Mesothelial cell of epicardium (in vitro differentiated cells): ENCODE data around the gene CEP112. TPM values are rescaled to one million over a fixed set of nuclear protein-coding genes. Genes with fewer than 3 reads are reported as not detected.
"Not testable (repeated sequence)": the region's sequence is repeated elsewhere in the genome, so short reads cannot be mapped to it uniquely, and the experiment has no call there.

Source experiments
- DNase-seq, 2 experiments: peaks; one replicate each; pipeline ENCODE4 v3.0.0; 2021; ENCODE audit warnings: low spot score in 2 of 2; ENCODE audit not compliant: unreplicated experiment in 2 of 2
- H3K27ac Mint-ChIP-seq: 2 replicates; pipeline ENCODE4 v1.8.0; 2021; ENCODE audit warnings: mixed read lengths
- H3K27me3 Mint-ChIP-seq: 2 replicates; pipeline ENCODE4 v1.8.0; 2021; ENCODE audit warnings: low read depth, mixed read lengths
- H3K36me3 Mint-ChIP-seq: 2 replicates; pipeline ENCODE4 v1.8.0; 2021; ENCODE audit warnings: mixed read lengths
- H3K4me1 Mint-ChIP-seq: 2 replicates; pipeline ENCODE4 v1.8.0; 2021; ENCODE audit warnings: mixed read lengths
- H3K4me3 Mint-ChIP-seq: 2 replicates; pipeline ENCODE4 v1.8.0; 2021; ENCODE audit warnings: mild to moderate bottlenecking, moderate library complexity, mixed read lengths
- H3K9me3 Mint-ChIP-seq: 2 replicates; pipeline ENCODE4 v1.8.0; 2021; ENCODE audit warnings: mixed read lengths
- CTCF ChIP-seq: fragments of 200-600 bp; sonication (generic); IDR thresholded peaks from one replicate; pipeline ENCODE4 v1.5.0; 2021; ENCODE audit warnings: antibody characterized with exemption; ENCODE audit not compliant: unreplicated experiment
- total RNA-seq: library from RNA; stranded (reverse); gene quantifications from 3 replicates; pipeline ENCODE4 v1.2.1, GENCODE V29; 2021

CEP112 gene
- total RNA-seq, 1 donor from 2014 or later = 24.0 TPM

DNA sequence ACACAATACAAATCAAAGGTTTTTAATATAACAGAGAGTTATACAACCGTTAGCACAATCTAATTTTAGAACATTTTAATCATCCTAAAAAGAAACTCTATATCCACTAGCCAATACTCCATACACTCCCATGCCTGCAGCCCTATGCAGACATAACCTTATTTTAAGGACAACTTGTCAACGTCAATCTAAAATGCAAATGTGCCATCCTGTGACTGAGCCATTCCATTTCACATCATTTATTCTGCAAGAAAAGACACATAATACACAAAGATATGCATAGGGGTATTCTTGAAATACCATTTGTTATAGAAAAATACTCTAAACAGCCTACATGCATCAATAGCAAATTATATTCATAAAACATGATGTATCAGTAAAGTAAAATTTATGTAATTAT, 106.7 kb downstream of the CEP112 start:
- H3K4me3 Mint-ChIP-seq = no peak overlapping the region
- H3K27me3 Mint-ChIP-seq = no peaks in the 10 kb centered on the region
- H3K4me1 Mint-ChIP-seq = no peaks in the 10 kb centered on the region
- no peak overlapping the region for H3K27ac Mint-ChIP-seq
- peaks cover 38% of the 10 kb centered on the region for H3K36me3 Mint-ChIP-seq
- no peak for DNase-seq
- peaks cover 25% of the 10 kb centered on the region for H3K9me3 Mint-ChIP-seq
- TF ChIP-seq CTCF = no peak

DNA sequence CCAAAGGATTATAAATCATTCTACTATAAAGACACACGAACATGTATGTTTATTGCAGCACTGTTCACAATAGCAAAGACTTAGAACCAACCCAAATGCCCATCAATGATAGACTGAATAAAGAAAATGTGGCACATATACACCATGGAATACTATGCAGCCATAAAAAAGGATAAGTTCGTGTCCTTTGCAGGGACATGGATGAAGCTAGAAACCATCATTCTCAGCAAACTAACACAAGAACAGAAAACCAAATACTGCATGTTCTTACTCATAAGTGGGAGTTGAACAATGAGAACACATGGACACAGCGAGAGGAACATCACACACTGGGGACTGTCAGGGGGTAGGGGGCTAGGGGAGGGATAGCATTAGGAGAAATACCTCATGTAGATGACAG, 111.3 kb downstream of the CEP112 start:
- H3K4me1 Mint-ChIP-seq, H3K27ac Mint-ChIP-seq, H3K4me3 Mint-ChIP-seq, H3K27me3 Mint-ChIP-seq, DNase-seq: not testable (repeated sequence)
- peaks cover 17% of the 10 kb centered on the region for H3K9me3 Mint-ChIP-seq
- peaks cover 31% of the 10 kb centered on the region for H3K36me3 Mint-ChIP-seq

- no peak for DNase-seq
- Mint-ChIP-seq H3K27ac (no peak overlapping the region), H3K27me3 (no peaks in the 10 kb centered on the region), H3K4me1 (no peaks in the 10 kb centered on the region), H3K36me3 (peaks cover 19% of the 10 kb centered on the region), H3K4me3 (no peak overlapping the region), H3K9me3 (peaks cover 15% of the 10 kb centered on the region)
- TF ChIP-seq CTCF = no peak
These were observed 115.3 kb downstream of the CEP112 start for GRCh38 chr17:66076546-66077190.

DNA sequence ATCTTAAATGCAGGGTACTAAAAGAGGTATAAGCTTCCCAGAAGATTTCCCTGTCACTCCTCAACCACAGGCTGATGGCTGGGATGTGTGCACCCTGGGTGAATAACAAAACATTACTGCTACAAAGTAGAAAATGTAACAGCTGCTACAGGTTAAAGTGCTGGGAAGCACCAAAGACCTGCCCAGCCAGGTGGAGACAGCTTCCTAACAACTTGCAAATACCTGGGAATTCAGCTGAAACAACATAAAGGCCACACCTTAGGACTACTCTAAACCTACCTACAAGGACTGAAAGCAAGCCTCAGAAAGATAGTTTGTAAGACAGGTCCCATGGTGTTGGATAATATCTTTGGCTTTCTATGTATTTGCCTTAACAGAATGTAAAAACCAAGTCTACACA, 118.5 kb downstream of the CEP112 start:
- H3K9me3 Mint-ChIP-seq = peaks cover 9% of the 10 kb centered on the region
- TF ChIP-seq CTCF = no peak
- H3K27me3 Mint-ChIP-seq = no peaks in the 10 kb centered on the region
- no peak overlapping the region for H3K27ac Mint-ChIP-seq
- no peaks in the 10 kb centered on the region for H3K4me1 Mint-ChIP-seq
- H3K36me3 Mint-ChIP-seq = peaks cover 9% of the 10 kb centered on the region
- DNase-seq = no peak
- no peak overlapping the region for H3K4me3 Mint-ChIP-seq

GRCh38 chr17:66063686-66064085, 128.2 kb downstream of the CEP112 start:
- no peak for TF ChIP-seq CTCF
- no peak overlapping the region for H3K27ac Mint-ChIP-seq
- no peak for DNase-seq
- no peaks in the 10 kb centered on the region for H3K4me1 Mint-ChIP-seq
- peaks cover 25% of the 10 kb centered on the region for H3K9me3 Mint-ChIP-seq
- H3K4me3 Mint-ChIP-seq = no peak overlapping the region
- peaks cover 39% of the 10 kb centered on the region for H3K36me3 Mint-ChIP-seq
- no peaks in the 10 kb centered on the region for H3K27me3 Mint-ChIP-seq

DNA sequence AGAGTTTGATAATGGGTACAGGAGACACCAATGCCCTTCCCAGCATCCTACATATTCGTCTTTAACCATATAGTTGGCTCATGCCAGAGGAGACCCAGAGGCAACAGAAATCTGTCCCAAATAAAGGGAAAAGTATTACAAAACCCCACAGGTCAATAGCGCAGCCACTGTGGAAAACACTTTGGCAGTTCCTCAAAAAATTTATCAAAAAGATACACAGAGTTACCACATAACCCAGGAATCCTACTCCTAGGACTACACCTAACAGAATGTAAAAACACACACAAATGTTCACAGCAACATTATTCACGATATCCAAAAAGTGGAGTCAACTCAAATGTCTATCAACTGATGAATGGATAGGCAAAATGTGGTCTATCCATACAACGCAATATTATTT, 135.8 kb downstream of the CEP112 start:
- no peak overlapping the region for H3K27ac Mint-ChIP-seq
- H3K4me1 Mint-ChIP-seq = no peaks in the 10 kb centered on the region
- no peaks in the 10 kb centered on the region for H3K27me3 Mint-ChIP-seq
- peaks cover 40% of the 10 kb centered on the region for H3K36me3 Mint-ChIP-seq
- peaks cover 20% of the 10 kb centered on the region for H3K9me3 Mint-ChIP-seq
- no peak for DNase-seq
- TF ChIP-seq CTCF = no peak
- no peak overlapping the region for H3K4me3 Mint-ChIP-seq
